ENCODE measurements around the gene ACAD10.
"Not testable (repeated sequence)": the region's sequence is repeated elsewhere in the genome, so short reads cannot be mapped to it uniquely, and the experiment has no call there.

ACAD10 gene

GRCh38 chr12:111758120-111758561 lies 72.3 kb downstream of the ACAD10 start:
- no peak overlapping the region for H3K4me3 ChIP-seq (ENCODE audit: low read depth, low read length)
- TF ChIP-seq, protein P1, sequence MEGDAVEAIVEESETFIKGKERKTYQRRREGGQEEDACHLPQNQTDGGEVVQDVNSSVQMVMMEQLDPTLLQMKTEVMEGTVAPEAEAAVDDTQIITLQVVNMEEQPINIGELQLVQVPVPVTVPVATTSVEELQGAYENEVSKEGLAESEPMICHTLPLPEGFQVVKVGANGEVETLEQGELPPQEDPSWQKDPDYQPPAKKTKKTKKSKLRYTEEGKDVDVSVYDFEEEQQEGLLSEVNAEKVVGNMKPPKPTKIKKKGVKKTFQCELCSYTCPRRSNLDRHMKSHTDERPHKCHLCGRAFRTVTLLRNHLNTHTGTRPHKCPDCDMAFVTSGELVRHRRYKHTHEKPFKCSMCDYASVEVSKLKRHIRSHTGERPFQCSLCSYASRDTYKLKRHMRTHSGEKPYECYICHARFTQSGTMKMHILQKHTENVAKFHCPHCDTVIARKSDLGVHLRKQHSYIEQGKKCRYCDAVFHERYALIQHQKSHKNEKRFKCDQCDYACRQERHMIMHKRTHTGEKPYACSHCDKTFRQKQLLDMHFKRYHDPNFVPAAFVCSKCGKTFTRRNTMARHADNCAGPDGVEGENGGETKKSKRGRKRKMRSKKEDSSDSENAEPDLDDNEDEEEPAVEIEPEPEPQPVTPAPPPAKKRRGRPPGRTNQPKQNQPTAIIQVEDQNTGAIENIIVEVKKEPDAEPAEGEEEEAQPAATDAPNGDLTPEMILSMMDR (IDR thresholded peaks at IDR 0.05; ENCODE audit: borderline replicate concordance, insufficient read depth, low read depth, low read length), result no peak

DNA sequence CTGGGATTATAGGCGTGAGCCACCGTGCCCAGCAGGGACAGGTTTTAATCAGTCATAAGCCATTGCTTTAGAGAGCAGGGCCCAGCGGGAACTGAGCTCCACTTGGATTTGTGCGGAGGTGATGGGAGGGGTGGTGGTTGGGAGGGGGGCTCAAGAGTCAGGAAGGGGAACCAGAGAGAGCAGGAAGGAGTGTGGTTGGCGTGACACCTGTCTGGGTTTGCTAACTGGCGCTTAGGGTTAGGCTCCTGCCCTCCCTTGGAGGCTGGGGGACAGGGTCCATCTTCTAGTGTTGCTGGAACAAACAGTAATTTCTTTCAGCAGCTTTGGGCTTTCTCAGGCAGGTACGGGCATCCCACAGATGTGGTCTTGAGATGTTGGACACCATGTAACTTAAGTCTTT lies 73.4 kb downstream of the ACAD10 start:
- TF ChIP-seq, protein P1 (IDR thresholded peaks at IDR 0.05; ENCODE audit: borderline replicate concordance, insufficient read depth, low read depth, low read length), result no peak
- no peak overlapping the region for H3K4me3 ChIP-seq (ENCODE audit: low read depth, low read length)

GRCh38 chr12:111759991-111760390 lies 74.1 kb downstream of the ACAD10 start:
- TF ChIP-seq, protein P1 (IDR thresholded peaks at IDR 0.05; ENCODE audit: borderline replicate concordance, insufficient read depth, low read depth, low read length), result no peak
- H3K4me3 ChIP-seq (ENCODE audit: low read depth, low read length), result no peak overlapping the region

GRCh38 chr12:111761099-111761498 lies 75.2 kb downstream of the ACAD10 start:
- TF ChIP-seq, protein P1 (IDR thresholded peaks at IDR 0.05; ENCODE audit: borderline replicate concordance, insufficient read depth, low read depth, low read length), result no peak
- H3K4me3 ChIP-seq (ENCODE audit: low read depth, low read length), result no peak overlapping the region

DNA sequence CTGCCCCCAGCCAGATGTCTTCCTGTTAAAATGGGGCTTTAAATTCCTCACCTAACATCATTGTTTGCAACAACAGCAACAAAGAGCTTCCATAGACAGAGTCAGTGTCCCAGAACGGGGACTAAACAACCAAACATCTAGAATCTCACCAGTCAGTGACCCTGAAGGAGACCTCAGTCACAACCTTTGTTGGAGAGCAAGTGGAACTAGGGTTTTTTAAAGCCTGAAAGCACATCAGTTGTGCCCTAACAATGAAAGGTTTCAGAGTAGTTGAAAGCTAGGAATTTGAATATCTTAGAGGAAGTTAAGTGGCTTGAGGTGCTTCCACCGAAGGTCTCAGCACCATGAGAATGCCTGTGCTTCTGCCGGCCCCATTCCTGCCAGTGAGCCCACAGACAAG lies 75.9 kb downstream of the ACAD10 start:
- TF ChIP-seq, protein P1 (IDR thresholded peaks at IDR 0.05; ENCODE audit: borderline replicate concordance, insufficient read depth, low read depth, low read length), result no peak
- no peak overlapping the region for H3K4me3 ChIP-seq (ENCODE audit: low read depth, low read length)

- not testable (repeated sequence) for H3K4me3 ChIP-seq (ENCODE audit: low read depth, low read length)
Observed at GRCh38 chr12:111763552-111763951, 77.7 kb downstream of the ACAD10 start.

DNA sequence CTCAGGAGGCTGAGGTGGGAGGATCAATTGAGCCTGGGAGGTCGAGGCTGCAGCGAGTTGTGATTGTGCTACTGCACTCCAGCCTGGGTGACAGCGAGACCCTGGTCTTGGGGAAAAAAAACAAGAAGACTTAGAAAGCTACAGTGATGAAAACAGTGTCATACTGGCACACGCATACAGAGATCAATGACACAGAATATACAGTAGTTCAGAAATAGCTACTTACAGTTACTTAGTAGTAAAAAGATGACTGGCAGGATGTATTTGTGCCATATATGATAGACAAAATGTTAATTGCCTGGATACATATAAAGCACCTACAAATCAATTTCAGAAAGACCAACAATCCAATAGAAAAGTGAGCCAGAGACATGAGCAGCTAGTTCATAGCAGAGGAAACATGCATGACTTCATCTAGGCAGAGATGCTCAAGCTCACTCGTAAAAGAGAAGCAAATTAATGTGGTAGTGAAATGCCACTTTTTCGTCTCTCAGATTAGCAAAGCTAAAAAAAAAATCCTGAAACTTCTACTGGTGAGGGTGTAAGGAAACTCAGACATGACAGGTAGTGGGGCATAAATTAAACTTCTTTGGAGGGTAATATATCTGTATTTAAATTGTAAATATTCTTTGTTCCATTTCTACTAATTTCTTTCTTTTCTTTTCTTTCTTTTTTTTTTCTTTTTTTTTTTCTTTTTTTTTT lies 78.4 kb downstream of the ACAD10 start:
- TF ChIP-seq, protein P1 (IDR thresholded peaks at IDR 0.05; ENCODE audit: borderline replicate concordance, insufficient read depth, low read depth, low read length), result no peak
- H3K4me3 ChIP-seq (ENCODE audit: low read depth, low read length), result no peak overlapping the region

Measured in GM12875 (cell line).